Activated CD8-positive, alpha-beta T cell treated with anti-CD3 and anti-CD28 coated beads, Interleukin-2, amount 10 ng/mL, durations not matched to agents 7 days and 5 days (primary cell): Measurements from ENCODE around the gene NOS3. TPM values are rescaled to one million over a fixed set of nuclear protein-coding genes. Genes with fewer than 3 reads are reported as not detected.

ENCODE experiments used
- ATAC-seq: fragments of 150-1000 bp; cut with Tn5 transposase; one replicate; pipeline ENCODE4 v1.10.0; 2021; ENCODE audit warnings: moderate library complexity
- CTCF ChIA-PET: fragments of 350-600 bp; sonication (Branson Sonifier 250); formaldehyde crosslinking; loops from one replicate; lab custom pipeline; 2021; ENCODE audit warnings: antibody characterized with exemption; lab: Charles Lee
- POLR2A ChIA-PET: fragments of 350-600 bp; sonication (Branson Sonifier 250); formaldehyde crosslinking; loops from one replicate; lab custom pipeline; 2021; ENCODE audit warnings: antibody characterized with exemption; lab: Charles Lee
- DNase-seq: peaks from one replicate; pipeline ENCODE4 v3.0.0-alpha.2; 2020
- H3K27ac Mint-ChIP-seq: one replicate; pipeline ENCODE4 v1.8.0; 2021; ENCODE audit warnings: mild to moderate bottlenecking, mixed read lengths
- H3K27me3 Mint-ChIP-seq: one replicate; pipeline ENCODE4 v1.8.0; 2021; ENCODE audit warnings: low read depth, mixed read lengths
- H3K36me3 Mint-ChIP-seq: one replicate; pipeline ENCODE4 v1.8.0; 2021; ENCODE audit warnings: low read depth, mixed read lengths
- H3K4me1 Mint-ChIP-seq: one replicate; pipeline ENCODE4 v1.8.0; 2021; ENCODE audit warnings: low read depth, mixed read lengths
- H3K4me3 Mint-ChIP-seq: one replicate; pipeline ENCODE4 v1.8.0; 2021; ENCODE audit warnings: mild to moderate bottlenecking, mixed read lengths
- H3K9me3 Mint-ChIP-seq: one replicate; pipeline ENCODE4 v1.8.0; 2022; ENCODE audit warnings: mixed read lengths; ENCODE audit not compliant: insufficient read depth
- total RNA-seq, 2 experiments: library from RNA; stranded (reverse); gene quantifications; one replicate each; pipeline ENCODE4 v1.2.3, GENCODE V29; 2021

The NOS3 gene
- total RNA-seq, 2 experiments from 2014 or later, result 12.2 to 13.8 TPM

DNA sequence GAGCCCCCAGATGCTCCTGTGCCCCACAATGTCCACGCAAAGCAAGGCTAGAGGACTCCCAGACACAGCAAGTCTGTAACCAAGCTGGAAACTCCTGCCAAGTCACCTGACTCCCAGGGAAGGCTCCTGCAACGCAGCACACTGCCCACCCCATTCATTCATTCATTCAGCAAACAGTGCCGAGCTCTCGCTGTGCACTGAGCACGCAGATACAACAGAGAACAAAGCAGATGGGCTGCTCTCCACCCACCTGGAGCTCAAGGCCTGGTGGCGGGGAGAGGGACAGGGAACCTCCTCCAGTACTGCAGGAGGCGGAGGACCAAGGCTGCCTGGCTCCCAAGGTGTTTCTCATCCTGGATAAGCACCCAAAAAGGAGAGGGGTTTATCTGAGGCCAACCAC, 21.3 kb upstream of the NOS3 start:
- no peak overlapping the region for H3K27ac Mint-ChIP-seq
- H3K27me3 Mint-ChIP-seq, result peaks cover 12% of the 10 kb centered on the region
- no peaks in the 10 kb centered on the region for H3K9me3 Mint-ChIP-seq
- ChIA-PET CTCF (interaction anchor here (1.6 kb wide), 1 partner anchor 39 kb away, joined by 4 read pairs; no protein-coding TSS in a partner anchor), POLR2A (no interaction called here)
- H3K36me3 Mint-ChIP-seq, result no peaks in the 10 kb centered on the region
- ATAC-seq (no peak), DNase-seq (no peak)
- H3K4me1 Mint-ChIP-seq, result peaks cover 6% of the 10 kb centered on the region
- no peak overlapping the region for H3K4me3 Mint-ChIP-seq

DNA sequence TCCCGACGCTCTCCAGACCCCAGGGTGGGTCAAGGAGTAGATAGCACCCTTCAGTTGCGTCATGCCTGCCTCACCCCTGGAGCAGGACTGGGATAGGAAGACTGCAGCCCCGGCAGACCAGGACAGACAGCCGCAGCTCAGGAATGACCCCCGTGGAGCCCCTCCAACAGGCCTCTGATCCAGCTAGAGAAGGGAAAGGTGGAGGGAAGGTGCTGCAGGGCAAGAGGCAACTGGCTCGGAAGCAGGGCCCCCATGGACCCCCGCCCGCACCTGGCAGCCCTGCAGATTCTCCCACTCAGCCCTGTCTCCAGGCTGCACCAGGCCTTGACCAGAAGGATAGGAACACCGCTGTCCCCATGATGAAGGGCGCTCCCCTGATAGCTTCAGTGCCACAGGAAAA, 20.4 kb upstream of the NOS3 start:
- POLR2A ChIA-PET, result no interaction called here
- no peak for DNase-seq
- H3K36me3 Mint-ChIP-seq, result no peaks in the 10 kb centered on the region
- peaks cover 14% of the 10 kb centered on the region for H3K27me3 Mint-ChIP-seq
- H3K27ac Mint-ChIP-seq, result no peak overlapping the region
- CTCF ChIA-PET, result interaction anchor here (0.8 kb wide), 1 partner anchor 10 kb away, joined by 3 read pairs; no protein-coding TSS in a partner anchor
- no peak for ATAC-seq
- H3K4me3 Mint-ChIP-seq, result no peak overlapping the region
- H3K4me1 Mint-ChIP-seq, result peaks cover 12% of the 10 kb centered on the region
- no peaks in the 10 kb centered on the region for H3K9me3 Mint-ChIP-seq

DNA sequence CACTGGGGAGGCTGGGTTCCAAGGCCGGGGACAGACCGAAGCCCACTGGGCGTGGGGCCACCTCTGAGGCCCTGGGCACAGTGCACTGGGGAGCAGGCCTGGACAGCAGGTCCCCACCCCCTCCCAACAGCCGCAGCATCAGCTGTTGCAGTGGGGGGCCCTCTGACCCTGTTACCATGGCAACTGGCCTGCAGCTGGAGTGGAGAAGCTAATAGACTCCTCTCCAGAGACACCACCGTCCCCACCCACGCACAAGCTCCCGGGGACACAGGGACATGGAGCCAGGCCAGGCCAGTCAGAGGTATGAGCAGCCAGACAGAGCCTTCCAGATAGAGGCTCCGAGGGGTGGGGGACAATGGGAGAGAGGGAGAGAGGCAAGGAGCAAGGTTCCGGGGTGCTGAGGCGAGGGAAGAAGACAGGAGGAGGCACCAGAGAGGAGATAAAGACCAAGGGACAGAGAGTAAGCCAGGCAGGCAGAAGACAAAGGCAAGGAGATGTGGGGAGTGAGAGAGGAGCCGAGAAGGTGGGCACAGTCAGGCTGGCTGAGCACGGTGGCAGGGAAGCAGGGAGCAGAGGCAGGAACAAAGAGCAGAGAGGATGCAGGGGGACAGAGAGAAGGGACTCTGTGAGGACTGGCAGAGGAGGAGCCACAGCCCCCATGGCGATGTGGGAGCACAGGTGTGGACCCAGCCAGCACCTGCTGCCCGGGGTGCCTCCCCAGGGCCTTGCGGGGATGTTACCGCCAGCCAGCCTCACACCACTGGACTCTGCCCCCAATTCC, 19.4 kb upstream of the NOS3 start:
- Mint-ChIP-seq H3K27ac (no peak overlapping the region), H3K4me1 (peaks cover 14% of the 10 kb centered on the region), H3K9me3 (no peaks in the 10 kb centered on the region), H3K36me3 (no peaks in the 10 kb centered on the region), H3K27me3 (peaks cover 17% of the 10 kb centered on the region), H3K4me3 (no peak overlapping the region)
- ATAC-seq (no peak), DNase-seq (no peak)
- POLR2A ChIA-PET, result no interaction called here
- CTCF ChIA-PET, result interaction anchor here (0.8 kb wide), 1 partner anchor 11 kb away, joined by 3 read pairs; no protein-coding TSS in a partner anchor

DNA sequence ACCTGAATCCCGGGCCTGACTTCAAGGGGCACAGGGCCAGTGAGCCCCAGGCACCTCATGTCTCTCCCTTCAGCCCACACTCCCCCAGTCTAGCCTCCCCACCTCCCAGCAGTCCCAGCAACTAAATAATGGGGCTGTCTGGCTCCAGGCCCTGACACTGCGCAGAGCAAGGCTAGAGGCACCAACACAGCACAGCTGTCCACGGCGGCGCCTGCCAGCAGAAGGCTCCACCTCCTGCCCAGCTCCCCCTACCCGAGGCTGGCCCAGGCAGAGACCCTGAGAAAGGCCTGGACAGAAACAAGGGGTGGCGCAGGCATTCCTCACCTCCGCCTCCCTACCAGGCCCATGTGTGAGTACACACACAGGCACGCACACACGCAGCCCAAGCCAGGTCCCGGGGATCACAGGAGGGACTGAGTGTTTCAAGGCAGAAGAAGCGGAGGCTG, 18.8 kb upstream of the NOS3 start:
- Mint-ChIP-seq H3K36me3 (no peaks in the 10 kb centered on the region), H3K4me3 (no peak overlapping the region), H3K4me1 (peaks cover 17% of the 10 kb centered on the region), H3K27me3 (peaks cover 20% of the 10 kb centered on the region), H3K9me3 (no peaks in the 10 kb centered on the region), H3K27ac (no peak overlapping the region)
- DNase-seq (no peak), ATAC-seq (no peak)
- ChIA-PET CTCF (interaction anchor here (4.3 kb wide), 1 partner anchor 13 kb away, joined by 34 read pairs; no protein-coding TSS in a partner anchor), POLR2A (no interaction called here)

- Mint-ChIP-seq H3K36me3 (peaks cover 2% of the 10 kb centered on the region), H3K27ac (no peak overlapping the region), H3K4me3 (no peak overlapping the region), H3K9me3 (no peaks in the 10 kb centered on the region), H3K27me3 (peaks cover 21% of the 10 kb centered on the region), H3K4me1 (peaks cover 22% of the 10 kb centered on the region)
- ChIA-PET POLR2A (no interaction called here), CTCF (interaction anchor here (1.1 to 4.3 kb wide), 4 partner anchors 13 to 86 kb away, joined by 3 to 34 read pairs (median 4); partner anchors contain the start of gene SLC4A2)
- ATAC-seq (no peak), DNase-seq (no peak)
Measured at GRCh38 chr7:150972741-150973140, 18.1 kb upstream of the NOS3 start.

GRCh38 chr7:150973571-150974451, 17.0 kb upstream of the NOS3 start:
- ChIA-PET CTCF (interaction anchor here (1.1 to 4.3 kb wide), 6 partner anchors 11 to 85 kb away, joined by 3 to 34 read pairs (median 6); partner anchors contain the start of gene SLC4A2), POLR2A (no interaction called here)
- Mint-ChIP-seq H3K9me3 (no peaks in the 10 kb centered on the region), H3K4me3 (peak overlapping the region; percentile 79), H3K4me1 (peaks cover 27% of the 10 kb centered on the region), H3K36me3 (peaks cover 2% of the 10 kb centered on the region), H3K27ac (no peak overlapping the region), H3K27me3 (peaks cover 26% of the 10 kb centered on the region)
- no peak for ATAC-seq
- DNase-seq, result no peak

DNA sequence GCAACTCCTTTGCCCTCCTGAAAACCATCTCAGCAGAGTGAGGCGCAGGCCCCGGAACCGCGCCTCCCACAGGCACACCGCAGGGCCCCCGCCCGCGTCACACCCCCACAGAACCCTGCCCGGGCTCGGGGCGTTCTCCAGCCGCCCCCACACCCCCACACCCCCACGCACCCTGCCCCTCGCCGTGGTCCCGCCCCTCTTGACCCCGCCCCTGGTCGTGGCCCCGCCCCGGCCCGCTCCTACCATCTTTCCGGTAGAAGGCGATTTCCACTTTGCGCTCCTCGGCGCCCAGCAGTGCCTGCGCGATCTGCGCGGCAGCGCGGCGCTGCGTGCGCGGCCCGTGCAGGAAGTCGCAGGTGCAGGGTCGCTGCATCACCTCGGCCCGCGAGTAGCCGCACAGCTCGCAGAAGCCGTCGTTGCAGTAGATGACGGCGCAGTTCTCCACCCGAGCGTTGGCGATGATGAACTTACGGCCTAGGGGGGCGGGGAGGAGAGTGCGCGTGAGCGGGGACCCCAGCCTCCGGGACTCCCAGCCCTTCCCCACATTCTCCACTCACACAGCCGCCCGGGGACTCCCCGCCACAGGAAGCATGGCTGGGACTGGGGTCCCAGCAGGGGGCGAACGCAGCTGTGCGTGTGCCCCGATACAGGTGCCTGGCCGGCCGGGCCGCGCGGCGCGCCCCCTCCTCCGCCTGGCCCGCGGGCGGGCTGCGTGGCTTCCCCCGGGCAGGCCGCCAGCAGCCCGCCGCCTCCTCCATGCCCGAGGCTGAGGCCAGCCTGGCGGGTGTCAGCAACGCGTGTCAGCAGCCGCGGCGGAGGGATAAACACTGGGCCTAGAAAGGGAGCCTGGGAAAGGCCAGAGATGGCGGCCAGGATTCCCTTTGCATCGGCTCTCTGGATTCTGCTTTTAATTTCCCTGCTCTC, 16.1 kb upstream of the NOS3 start:
- H3K27me3 Mint-ChIP-seq, result peaks cover 31% of the 10 kb centered on the region
- H3K9me3 Mint-ChIP-seq, result no peaks in the 10 kb centered on the region
- peak; percentile 82 for ATAC-seq
- peak overlapping the region; percentile 67 for H3K27ac Mint-ChIP-seq
- peaks cover 2% of the 10 kb centered on the region for H3K36me3 Mint-ChIP-seq
- peak; percentile 77 for DNase-seq
- peak overlapping the region; percentile 79 for H3K4me3 Mint-ChIP-seq
- peaks cover 28% of the 10 kb centered on the region for H3K4me1 Mint-ChIP-seq
- ChIA-PET CTCF (interaction anchor here (1.0 to 4.3 kb wide), 6 partner anchors 11 to 77 kb away, joined by 4 to 34 read pairs (median 6); no protein-coding TSS in a partner anchor), POLR2A (interaction anchor here (1.1 kb wide), 1 partner anchor 29 kb away, joined by 3 read pairs; no protein-coding TSS in a partner anchor)

- DNase-seq (no peak), ATAC-seq (no peak)
- H3K27me3 Mint-ChIP-seq, result peaks cover 41% of the 10 kb centered on the region
- CTCF ChIA-PET, result interaction anchor here (1.0 to 4.3 kb wide), 7 partner anchors 10 to 78 kb away, joined by 3 to 34 read pairs (median 4); partner anchors contain the start of gene ABCB8
- H3K9me3 Mint-ChIP-seq, result no peaks in the 10 kb centered on the region
- POLR2A ChIA-PET, result interaction anchor here (1.1 kb wide), 1 partner anchor 30 kb away, joined by 3 read pairs; no protein-coding TSS in a partner anchor
- peaks cover 28% of the 10 kb centered on the region for H3K4me1 Mint-ChIP-seq
- H3K4me3 Mint-ChIP-seq, result peak overlapping the region; percentile 66
- peaks cover 2% of the 10 kb centered on the region for H3K36me3 Mint-ChIP-seq
- H3K27ac Mint-ChIP-seq, result no peak overlapping the region
Measured at GRCh38 chr7:150975536-150976319, 15.1 kb upstream of the NOS3 start.

GRCh38 chr7:150976529-150977381, 14.1 kb upstream of the NOS3 start:
- H3K9me3 Mint-ChIP-seq, result no peaks in the 10 kb centered on the region
- H3K4me3 Mint-ChIP-seq, result peak overlapping the region; percentile 56
- peaks cover 51% of the 10 kb centered on the region for H3K27me3 Mint-ChIP-seq
- ATAC-seq (no peak), DNase-seq (no peak)
- POLR2A ChIA-PET, result no interaction called here
- CTCF ChIA-PET, result interaction anchor here (1.1 to 4.3 kb wide), 5 partner anchors 9 to 52 kb away, joined by 3 to 34 read pairs (median 9); partner anchors contain the start of gene ABCB8
- peaks cover 28% of the 10 kb centered on the region for H3K4me1 Mint-ChIP-seq
- H3K36me3 Mint-ChIP-seq, result peaks cover 2% of the 10 kb centered on the region
- H3K27ac Mint-ChIP-seq, result peak overlapping the region; percentile 55
